ENCODE measurements around the gene RRP1B. TPM values are rescaled to one million over a fixed set of nuclear protein-coding genes. Genes with fewer than 3 reads are reported as not detected.

Gene RRP1B, protein sequence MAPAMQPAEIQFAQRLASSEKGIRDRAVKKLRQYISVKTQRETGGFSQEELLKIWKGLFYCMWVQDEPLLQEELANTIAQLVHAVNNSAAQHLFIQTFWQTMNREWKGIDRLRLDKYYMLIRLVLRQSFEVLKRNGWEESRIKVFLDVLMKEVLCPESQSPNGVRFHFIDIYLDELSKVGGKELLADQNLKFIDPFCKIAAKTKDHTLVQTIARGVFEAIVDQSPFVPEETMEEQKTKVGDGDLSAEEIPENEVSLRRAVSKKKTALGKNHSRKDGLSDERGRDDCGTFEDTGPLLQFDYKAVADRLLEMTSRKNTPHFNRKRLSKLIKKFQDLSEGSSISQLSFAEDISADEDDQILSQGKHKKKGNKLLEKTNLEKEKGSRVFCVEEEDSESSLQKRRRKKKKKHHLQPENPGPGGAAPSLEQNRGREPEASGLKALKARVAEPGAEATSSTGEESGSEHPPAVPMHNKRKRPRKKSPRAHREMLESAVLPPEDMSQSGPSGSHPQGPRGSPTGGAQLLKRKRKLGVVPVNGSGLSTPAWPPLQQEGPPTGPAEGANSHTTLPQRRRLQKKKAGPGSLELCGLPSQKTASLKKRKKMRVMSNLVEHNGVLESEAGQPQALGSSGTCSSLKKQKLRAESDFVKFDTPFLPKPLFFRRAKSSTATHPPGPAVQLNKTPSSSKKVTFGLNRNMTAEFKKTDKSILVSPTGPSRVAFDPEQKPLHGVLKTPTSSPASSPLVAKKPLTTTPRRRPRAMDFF
- 46.2 and 58.2 TPM in 2 replicates for total RNA-seq (2016; rRNA removed; fragmentation: Illumina TruSeq; extraction: Trizol)
- total RNA-seq (2016; cell fraction: cytosol; rRNA removed; fragmentation: Illumina TruSeq; extraction: Trizol; ENCODE audit: low read depth), result 4.4 and 4.5 TPM in 2 replicates
- total RNA-seq (2016; cell fraction: insoluble cytoplasmic fraction; rRNA removed; fragmentation: Illumina TruSeq; extraction: Trizol), result 45.9 and 49.4 TPM in 2 replicates
- 16.5 and 16.9 TPM in 2 replicates for total RNA-seq (2016; cell fraction: membrane; rRNA removed; fragmentation: Illumina TruSeq; extraction: Trizol)
- total RNA-seq (2016; cell fraction: nucleus; rRNA removed; fragmentation: Illumina TruSeq; extraction: Trizol), result 28.8 and 31.8 TPM in 2 replicates
- 16.3 TPM in 2 replicates for polyA plus RNA-seq (2011; rRNA removed)
- 10.6 and 12.2 TPM in 2 replicates for polyA plus RNA-seq (2011; cell fraction: cytosol; rRNA removed)
- 17.2 and 19.0 TPM in 2 replicates for polyA plus RNA-seq (2011; cell fraction: nucleus; rRNA removed)
- polyA plus RNA-seq (2012), result 19.7 and 22.4 TPM in 2 replicates
- polyA plus RNA-seq (2016; cell fraction: cytosol; fragmentation: Illumina TruSeq; extraction: Trizol; ENCODE audit: low read depth), result 1.9 and 2.3 TPM in 2 replicates
- polyA plus RNA-seq (2016; cell fraction: insoluble cytoplasmic fraction; fragmentation: Illumina TruSeq; extraction: Trizol; ENCODE audit: low read depth), result 45.7 and 50.1 TPM in 2 replicates
- polyA plus RNA-seq (2016; cell fraction: membrane; fragmentation: Illumina TruSeq; extraction: Trizol; ENCODE audit: low read depth), result 7.9 and 8.4 TPM in 2 replicates
- 52.6 and 53.3 TPM in 2 replicates for polyA plus RNA-seq (2016; cell fraction: nucleus; fragmentation: Illumina TruSeq; extraction: Trizol; ENCODE audit: insufficient read depth, low read depth)
- polyA minus RNA-seq (2011; rRNA and poly(A)+ RNA removed; ENCODE audit: low replicate concordance), result 26.5 and 39.4 TPM in 2 replicates
- 23.0 and 23.7 TPM in 2 replicates for polyA minus RNA-seq (2011; cell fraction: cytosol; rRNA and poly(A)+ RNA removed)
- 12.1 and 17.0 TPM in 2 replicates for polyA minus RNA-seq (2011; cell fraction: nucleus; rRNA and poly(A)+ RNA removed)
- percentile 82 among the genes with signal in this experiment for Bru-seq, nascent RNA
- percentile 92 among the genes with signal in this experiment for BruChase-seq, experiment 1, labeled RNA remaining after a 6-hour chase
- percentile 92 among the genes with signal in this experiment for BruChase-seq, experiment 2, labeled RNA remaining after a 2-hour chase
- long read RNA-seq, experiment 1, partial matches to known transcripts, result 10 of 28 reads
- long read RNA-seq, experiment 1, other reads (novel, unspliced or antisense), result 18 of 28 reads
- long read RNA-seq, experiment 2, full-length matches to known transcripts, result 1 of 71 reads
- long read RNA-seq, experiment 2, partial matches to known transcripts, result 11 of 71 reads
- long read RNA-seq, experiment 2, other reads (novel, unspliced or antisense), result 59 of 71 reads

DNA sequence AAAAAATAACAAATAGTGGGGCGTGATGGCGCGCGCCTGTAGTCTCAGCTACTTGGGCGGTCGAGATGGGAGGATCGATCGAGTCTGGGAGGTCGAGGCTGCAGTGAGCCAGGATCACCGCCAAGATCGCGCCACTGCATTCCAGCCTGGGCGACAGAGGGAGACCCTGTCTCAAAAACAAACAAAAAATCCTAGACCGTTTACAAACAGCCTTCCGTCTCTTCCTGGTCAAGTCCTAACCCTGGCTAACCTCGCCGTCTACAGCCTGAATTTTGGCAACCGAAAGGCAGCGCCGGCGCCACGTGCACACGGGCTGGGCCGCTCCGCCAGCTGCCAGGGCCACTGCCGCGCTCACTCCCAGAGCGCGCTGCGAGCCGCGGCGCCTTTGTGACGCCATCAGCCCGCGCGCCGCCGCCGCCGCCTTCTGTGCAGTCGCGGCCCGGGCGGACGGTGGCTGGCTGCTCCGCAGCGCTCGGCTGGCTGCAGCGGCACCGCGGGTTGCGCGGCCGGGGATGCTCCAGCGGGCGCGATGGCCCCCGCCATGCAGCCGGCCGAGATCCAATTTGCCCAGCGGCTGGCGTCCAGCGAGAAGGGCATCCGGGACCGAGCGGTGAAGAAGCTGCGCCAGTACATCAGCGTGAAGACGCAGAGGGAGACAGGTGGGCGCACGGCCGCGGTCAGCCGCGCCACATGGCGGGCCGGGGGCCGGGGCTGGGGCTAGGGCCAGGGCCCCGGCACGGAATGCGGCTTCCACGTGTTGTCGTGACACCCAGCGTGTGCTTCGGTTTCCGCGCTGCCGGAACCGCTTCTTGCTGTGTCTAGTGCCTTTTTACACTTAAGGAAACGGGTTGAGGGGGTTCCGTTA is at the start of gene RRP1B, which contains the start of gene HSF2BP:
Gene RRP1B, plus strand, starts transcription at position 425 of the 865 bp plus-strand sequence. Its CDS starts 105 bp downstream, at position 530.
Gene HSF2BP, minus strand, starts transcription at position 353 of the 865 bp plus-strand sequence. CDS start 1,392 bp downstream, outside the sequence.
- peak; percentile 65 for DNase-seq (ENCODE audit: low spot score)
- ChIA-PET CTCF (ENCODE audit: low intra/inter-chr PET ratio, low total read pairs) (no interaction called here), POLR2A (interaction anchor here (0.9 to 1.5 kb wide), 4 partner anchors 9 to 130 kb away, joined by 3 to 11 read pairs (median 3); no protein-coding TSS in a partner anchor)
- Histone ChIP-seq H3K4me2 (ENCODE audit: low read depth, low read length) (peak within 1 kb of the TSS; percentile 85), H3K9ac (ENCODE audit: insufficient read depth, low read depth, low read length) (peak within 1 kb of the TSS; percentile 90), H3K79me2 (ENCODE audit: insufficient read depth, low read length) (peaks cover 39% of the 10 kb centered on the region), H3K36me3 (replicated peaks in 1 of 2; ENCODE audit: control insufficient read depth in 1 of 2, insufficient read depth in 2 of 2, low read length in 2 of 2) (peaks cover 6 to 29% of the 10 kb centered on the region in 2 experiments; a peak in 4 of 5 replicates), H3K27me3 (ENCODE audit: control insufficient read depth in 1 of 2, insufficient read depth in 2 of 2, low read length in 2 of 2) (no peaks in the 10 kb centered on the region), H4K20me1 (ENCODE audit: insufficient read depth, low read length) (no peaks in the 10 kb centered on the region), H3K9me3 (ENCODE audit: low read length) (no peaks in the 10 kb centered on the region), H2AFZ (ENCODE audit: low read length) (no peak within 1 kb of the TSS), H3K27ac (ENCODE audit: extremely low read length, insufficient read depth, low read length) (peak within 1 kb of the TSS; percentile 75), H3K4me3 (replicated peaks in 1 of 3; ENCODE audit: insufficient read depth in 1 of 3, low read depth in 2 of 3, low read length in 3 of 3) (peak within 1 kb of the TSS; percentile 84 to 95 (median 92)), H3K4me1 (ENCODE audit: insufficient read depth, low read length) (peaks cover 32% of the 10 kb centered on the region)
- FAIRE-seq, result no peak
- in situ Hi-C loops (cut with HindIII; ENCODE audit: extremely low pct_ligation_motif_present, low pct_unique_long_range_greater_than_20kb) (no loop called here), intact Hi-C loops (cut with micrococcal nuclease; ENCODE audit: unreplicated experiment) (no loop called here)
- BruUV-seq (replicated peaks), result no TSS peak
- WGBS (ENCODE audit: low lambda C conversion rate), result 76% methylated on average over 7 of the region's 92 CpGs
- ATAC-seq, result peak; percentile 94
- TF ChIP-seq ZNF761 (CRISPR knock-in tag; conservative IDR thresholded peaks at IDR 0.05) (peak; percentile 75; the same call in 1 of the 2 replicates), HOMEZ (CRISPR knock-in tag; IDR thresholded peaks at IDR 0.05; ENCODE audit: low read depth) (no peak), ZNF777 (CRISPR knock-in tag; IDR thresholded peaks at IDR 0.05) (peak; percentile 89), NFAT5 (CRISPR knock-in tag; IDR thresholded peaks at IDR 0.05) (peak; percentile 98), KLF15 (CRISPR knock-in tag; IDR thresholded peaks at IDR 0.05; ENCODE audit: borderline replicate concordance) (peak; percentile 95), ZSCAN31 (CRISPR knock-in tag; IDR thresholded peaks at IDR 0.05; ENCODE audit: low read depth) (peak; percentile 97), ZNF615 (CRISPR knock-in tag; IDR thresholded peaks at IDR 0.05; ENCODE audit: borderline replicate concordance) (no peak)
